OCI-LY3 (cell line): ENCODE measurements around the gene LPCAT3.

ENCODE experiments used
- H2AFZ ChIP-seq: fragments of 200-600, 300-600 bp; shearing (Covaris generic); 2 replicates; pipeline ENCODE4 v1.6.0; 2014; ENCODE audit warnings: antibody characterized with exemption, low read depth, low read length
- H3K27ac ChIP-seq: fragments of 200-600, 300-600 bp; sonication (generic); 2 replicates; pipeline ENCODE4 v1.5.1; 2014; ENCODE audit warnings: mild to moderate bottlenecking, low read length, moderate library complexity, mixed read lengths
- H3K27me3 ChIP-seq: fragments of 200-600, 300-600 bp; sonication (generic); 2 replicates; pipeline ENCODE4 v1.6.1; 2014; ENCODE audit warnings: low read depth, low read length, mixed read lengths
- H3K36me3 ChIP-seq: fragments of 200-600, 300-600 bp; sonication (generic); replicated peaks from 2 replicates; pipeline ENCODE3; 2014; ENCODE audit warnings: low read depth, low read length, mixed read lengths
- H3K4me1 ChIP-seq: fragments of 300-600, 200-600 bp; sonication (generic); 2 replicates; pipeline ENCODE4 v1.6.1; 2014; ENCODE audit warnings: low read length, mixed read lengths
- H3K4me2 ChIP-seq: fragments of 200-600, 300-600 bp; sonication (generic); 2 replicates; pipeline ENCODE4 v1.6.1; 2014; ENCODE audit warnings: low read length, mixed read lengths
- H3K4me3 ChIP-seq: fragments of 300-600, 200-600 bp; sonication (generic); 2 replicates; pipeline ENCODE4 v1.5.1; 2014; ENCODE audit warnings: antibody characterized with exemption, mild to moderate bottlenecking, low read length, moderate library complexity
- H3K79me2 ChIP-seq: fragments of 300-600, 200-600 bp; shearing (Covaris generic); 2 replicates; pipeline ENCODE4 v1.6.1; 2014; ENCODE audit warnings: mild to moderate bottlenecking, low read length, mixed read lengths
- H3K9ac ChIP-seq: fragments of 300-600, 200-600 bp; shearing (Covaris generic); 2 replicates; pipeline ENCODE4 v1.6.0; 2014; ENCODE audit warnings: mild to moderate bottlenecking, low read length, moderate library complexity
- H3K9me3 ChIP-seq: fragments of 200-600, 300-600 bp; shearing (Covaris generic); 2 replicates; pipeline ENCODE4 v1.6.1; 2014; ENCODE audit warnings: low read length, mixed read lengths; ENCODE audit not compliant: insufficient read depth
- H4K20me1 ChIP-seq: fragments of 200-600, 300-600 bp; sonication (generic); 2 replicates; pipeline ENCODE4 v1.6.1; 2016; ENCODE audit warnings: low read length, mixed read lengths; ENCODE audit not compliant: insufficient read depth
- CTCF ChIP-seq: fragments of 200-600, 300-600 bp; sonication (generic); IDR thresholded peaks from 2 replicates; pipeline ENCODE4 v1.5.1; 2014; ENCODE audit warnings: antibody characterized with exemption, low read length, low read depth
- EZH2phosphoT487 ChIP-seq: fragments of 200-600 bp; shearing (Covaris generic); IDR thresholded peaks from 2 replicates; pipeline ENCODE4 v1.6.1; 2018; ENCODE audit warnings: antibody characterized with exemption, mixed run types, low read depth

Gene LPCAT3

GRCh38 chr12:7006639-7007038, 11.6 kb downstream of the LPCAT3 start:
- H2AFZ ChIP-seq = no peak overlapping the region
- H3K9ac ChIP-seq = no peak overlapping the region
- no peak for TF ChIP-seq EZH2phosphoT487
- no peak for TF ChIP-seq CTCF
- H3K4me1 ChIP-seq = 0 out of 2 replicates have a peak, but pooled peaks cover 3% of the 10 kb centered on the region
- H3K4me3 ChIP-seq = no peak overlapping the region
- H4K20me1 ChIP-seq = no peaks in the 10 kb centered on the region
- no peaks in the 10 kb centered on the region for H3K9me3 ChIP-seq
- no peaks in the 10 kb centered on the region for H3K27me3 ChIP-seq
- H3K36me3 ChIP-seq = peaks cover 20% of the 10 kb centered on the region
- H3K4me2 ChIP-seq = no peak overlapping the region
- no peaks in the 10 kb centered on the region for H3K79me2 ChIP-seq
- no peak overlapping the region for H3K27ac ChIP-seq

- H3K36me3 ChIP-seq = peaks cover 18% of the 10 kb centered on the region
- H2AFZ ChIP-seq = no peak overlapping the region
- no peaks in the 10 kb centered on the region for H4K20me1 ChIP-seq
- TF ChIP-seq CTCF (no peak), EZH2phosphoT487 (no peak)
- no peaks in the 10 kb centered on the region for H3K27me3 ChIP-seq
- H3K9me3 ChIP-seq = no peaks in the 10 kb centered on the region
- no peak overlapping the region for H3K9ac ChIP-seq
- H3K4me2 ChIP-seq = no peak overlapping the region
- no peak overlapping the region for H3K27ac ChIP-seq
- H3K79me2 ChIP-seq = no peaks in the 10 kb centered on the region
- 0 out of 2 replicates have a peak, but pooled peaks cover 3% of the 10 kb centered on the region for H3K4me1 ChIP-seq
- H3K4me3 ChIP-seq = no peak overlapping the region
Observed at GRCh38 chr12:7005311-7005710, 13.0 kb downstream of the LPCAT3 start.

GRCh38 chr12:7004840-7005239, 13.4 kb downstream of the LPCAT3 start:
- Histone ChIP-seq H3K4me2 (no peak overlapping the region), H2AFZ (no peak overlapping the region), H3K4me1 (0 out of 2 replicates have a peak, but pooled peaks cover 3% of the 10 kb centered on the region), H3K79me2 (no peaks in the 10 kb centered on the region), H3K27ac (no peak overlapping the region), H3K9me3 (no peaks in the 10 kb centered on the region), H3K27me3 (no peaks in the 10 kb centered on the region), H4K20me1 (no peaks in the 10 kb centered on the region), H3K9ac (no peak overlapping the region), H3K4me3 (no peak overlapping the region), H3K36me3 (peaks cover 17% of the 10 kb centered on the region)
- no peak for TF ChIP-seq CTCF
- no peak for TF ChIP-seq EZH2phosphoT487

- H3K4me2 ChIP-seq = no peak overlapping the region
- H3K4me3 ChIP-seq = no peak overlapping the region
- H2AFZ ChIP-seq = no peak overlapping the region
- 0 out of 2 replicates have a peak, but pooled peaks cover 3% of the 10 kb centered on the region for H3K4me1 ChIP-seq
- peaks cover 20% of the 10 kb centered on the region for H3K36me3 ChIP-seq
- no peaks in the 10 kb centered on the region for H3K79me2 ChIP-seq
- H3K27me3 ChIP-seq = no peaks in the 10 kb centered on the region
- H4K20me1 ChIP-seq = no peaks in the 10 kb centered on the region
- no peak overlapping the region for H3K9ac ChIP-seq
- TF ChIP-seq CTCF = no peak
- no peak for TF ChIP-seq EZH2phosphoT487
- H3K9me3 ChIP-seq = no peaks in the 10 kb centered on the region
- H3K27ac ChIP-seq = no peak overlapping the region
Observed at GRCh38 chr12:7004287-7004803, 13.9 kb downstream of the LPCAT3 start.
